Measurements from ENCODE around the gene MTERF4. TPM values are rescaled to one million over a fixed set of nuclear protein-coding genes. Genes with fewer than 3 reads are reported as not detected.
A peak's percentile ranks its signal among the peaks of the same experiment; 100 is the strongest.

Gene MTERF4
- total RNA-seq, 2 donors from 2014 or later: 33.2 to 42.5 TPM

- no peak for DNase-seq
- Histone ChIP-seq H3K4me1 (ENCODE audit: control insufficient read depth, insufficient read depth, low read length) (peaks cover 3% of the 10 kb centered on the region), H3K36me3 (ENCODE audit: control insufficient read depth, insufficient read depth, low read length) (peaks cover 85% of the 10 kb centered on the region), H3K4me3 (ENCODE audit: low read length) (no peak overlapping the region), H3K9me3 (ENCODE audit: control insufficient read depth, low read length) (no peaks in the 10 kb centered on the region), H3K27me3 (ENCODE audit: control insufficient read depth, insufficient read depth, low read length, poor library complexity, severe bottlenecking) (no peaks in the 10 kb centered on the region), H3K9ac (ENCODE audit: extremely low read depth, low read length, poor library complexity, severe bottlenecking) (no peak overlapping the region), H3K27ac (ENCODE audit: low read depth, low read length) (no peak overlapping the region)
- Mint-ChIP-seq H3K9me3 (no peaks in the 10 kb centered on the region), H3K36me3 (ENCODE audit: low read depth) (peaks cover 70% of the 10 kb centered on the region), H3K27ac (peak overlapping the region; percentile 55), H3K4me1 (peaks cover 28% of the 10 kb centered on the region), H3K4me3 (no peak overlapping the region), H3K27me3 (ENCODE audit: insufficient read depth) (no peaks in the 10 kb centered on the region)
- TF ChIP-seq, protein P1, sequence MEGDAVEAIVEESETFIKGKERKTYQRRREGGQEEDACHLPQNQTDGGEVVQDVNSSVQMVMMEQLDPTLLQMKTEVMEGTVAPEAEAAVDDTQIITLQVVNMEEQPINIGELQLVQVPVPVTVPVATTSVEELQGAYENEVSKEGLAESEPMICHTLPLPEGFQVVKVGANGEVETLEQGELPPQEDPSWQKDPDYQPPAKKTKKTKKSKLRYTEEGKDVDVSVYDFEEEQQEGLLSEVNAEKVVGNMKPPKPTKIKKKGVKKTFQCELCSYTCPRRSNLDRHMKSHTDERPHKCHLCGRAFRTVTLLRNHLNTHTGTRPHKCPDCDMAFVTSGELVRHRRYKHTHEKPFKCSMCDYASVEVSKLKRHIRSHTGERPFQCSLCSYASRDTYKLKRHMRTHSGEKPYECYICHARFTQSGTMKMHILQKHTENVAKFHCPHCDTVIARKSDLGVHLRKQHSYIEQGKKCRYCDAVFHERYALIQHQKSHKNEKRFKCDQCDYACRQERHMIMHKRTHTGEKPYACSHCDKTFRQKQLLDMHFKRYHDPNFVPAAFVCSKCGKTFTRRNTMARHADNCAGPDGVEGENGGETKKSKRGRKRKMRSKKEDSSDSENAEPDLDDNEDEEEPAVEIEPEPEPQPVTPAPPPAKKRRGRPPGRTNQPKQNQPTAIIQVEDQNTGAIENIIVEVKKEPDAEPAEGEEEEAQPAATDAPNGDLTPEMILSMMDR (conservative IDR thresholded peaks at IDR 0.05): no peak
- 96 to 100% methylated on average over 1 to 8 of the region's 8 CpGs for WGBS, 2 experiments (ENCODE audit: insufficient coverage in 1 of 2, insufficient read length in 1 of 2)
Measured at GRCh38 chr2:241092677-241093076, 9.4 kb downstream of the MTERF4 start.

DNA sequence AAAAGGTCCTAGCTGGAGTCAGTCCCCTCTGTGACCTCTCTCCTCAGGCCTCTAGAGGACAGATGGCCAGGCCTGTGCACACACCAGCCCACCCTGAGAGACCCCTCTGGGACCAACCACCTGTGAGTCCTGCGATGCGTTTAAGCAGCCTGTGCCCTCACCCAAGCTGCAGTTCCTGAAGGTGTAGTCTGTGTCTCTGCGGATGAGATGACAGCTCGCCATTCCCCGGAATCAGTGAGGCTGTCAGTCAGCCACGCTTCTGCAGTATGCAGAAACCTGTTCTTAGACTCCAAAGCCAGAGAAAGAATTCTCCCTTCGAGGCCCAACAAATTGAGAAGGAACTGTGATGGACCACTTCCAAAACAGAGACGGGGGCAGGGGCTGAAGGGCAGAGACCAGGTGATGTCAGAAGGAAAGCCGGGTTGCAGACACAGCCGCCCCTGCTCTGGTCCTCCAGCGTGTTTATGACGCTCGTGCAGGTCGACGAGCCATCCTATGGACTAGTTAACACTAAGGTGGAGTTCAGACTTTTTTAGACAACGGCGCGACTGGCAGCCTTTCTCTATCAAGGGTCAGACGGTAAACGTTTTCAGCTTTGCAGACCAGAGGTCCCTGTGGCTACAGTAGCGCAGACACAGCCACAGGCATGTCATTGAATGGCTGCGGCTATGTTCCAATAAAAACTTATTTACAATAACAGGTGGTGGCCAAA lies 10.2 kb downstream of the MTERF4 start:
- Mint-ChIP-seq H3K36me3 (ENCODE audit: low read depth) (peaks cover 70% of the 10 kb centered on the region), H3K4me3 (no peak overlapping the region), H3K9me3 (no peaks in the 10 kb centered on the region), H3K27me3 (ENCODE audit: insufficient read depth) (no peaks in the 10 kb centered on the region), H3K4me1 (peaks cover 20% of the 10 kb centered on the region), H3K27ac (no peak overlapping the region)
- WGBS, 2 experiments (ENCODE audit: insufficient coverage in 1 of 2, insufficient read length in 1 of 2): 91 to 95% methylated on average over 17 to 22 of the region's 22 CpGs
- peaks cover 3% of the 10 kb centered on the region for H3K4me1 ChIP-seq (ENCODE audit: control insufficient read depth, insufficient read depth, low read length)
- H3K4me3 ChIP-seq (ENCODE audit: low read length): no peak overlapping the region
- no peaks in the 10 kb centered on the region for H3K9me3 ChIP-seq (ENCODE audit: control insufficient read depth, low read length)
- TF ChIP-seq, protein P1 (conservative IDR thresholded peaks at IDR 0.05): no peak
- no peak overlapping the region for H3K9ac ChIP-seq (ENCODE audit: extremely low read depth, low read length, poor library complexity, severe bottlenecking)
- H3K27me3 ChIP-seq (ENCODE audit: control insufficient read depth, insufficient read depth, low read length, poor library complexity, severe bottlenecking): no peaks in the 10 kb centered on the region
- no peak for DNase-seq
- H3K36me3 ChIP-seq (ENCODE audit: control insufficient read depth, insufficient read depth, low read length): peaks cover 84% of the 10 kb centered on the region
- no peak overlapping the region for H3K27ac ChIP-seq (ENCODE audit: low read depth, low read length)

- no peak overlapping the region for H3K27ac Mint-ChIP-seq
- H3K27ac ChIP-seq (ENCODE audit: low read depth, low read length): no peak overlapping the region
- H3K27me3 ChIP-seq (ENCODE audit: control insufficient read depth, insufficient read depth, low read length, poor library complexity, severe bottlenecking): no peaks in the 10 kb centered on the region
- H3K36me3 ChIP-seq (ENCODE audit: control insufficient read depth, insufficient read depth, low read length): peaks cover 84% of the 10 kb centered on the region
- H3K4me1 ChIP-seq (ENCODE audit: control insufficient read depth, insufficient read depth, low read length): peaks cover 3% of the 10 kb centered on the region
- H3K9me3 Mint-ChIP-seq: no peaks in the 10 kb centered on the region
- DNase-seq: no peak
- H3K4me3 ChIP-seq (ENCODE audit: low read length): no peak overlapping the region
- no peaks in the 10 kb centered on the region for H3K9me3 ChIP-seq (ENCODE audit: control insufficient read depth, low read length)
- no peaks in the 10 kb centered on the region for H3K27me3 Mint-ChIP-seq (ENCODE audit: insufficient read depth)
- peaks cover 72% of the 10 kb centered on the region for H3K36me3 Mint-ChIP-seq (ENCODE audit: low read depth)
- WGBS, 2 experiments (ENCODE audit: insufficient coverage in 1 of 2, insufficient read length in 1 of 2): 91 to 94% methylated on average over 7 to 10 of the region's 10 CpGs
- TF ChIP-seq, protein P1 (conservative IDR thresholded peaks at IDR 0.05): no peak
- H3K4me1 Mint-ChIP-seq: peaks cover 19% of the 10 kb centered on the region
- H3K9ac ChIP-seq (ENCODE audit: extremely low read depth, low read length, poor library complexity, severe bottlenecking): no peak overlapping the region
- H3K4me3 Mint-ChIP-seq: no peak overlapping the region
Measured at GRCh38 chr2:241091201-241091600, 10.9 kb downstream of the MTERF4 start.

All from endodermal cell (in vitro differentiated cells).